ENCODE results near the gene SRGAP1.
"Not testable (repeated sequence)": the region's sequence is repeated elsewhere in the genome, so short reads cannot be mapped to it uniquely, and the experiment has no call there.

Gene SRGAP1

GRCh38 chr12:64187794-64188193, 343.3 kb downstream of the SRGAP1 start:
- Mint-ChIP-seq H3K27me3 (no peaks in the 10 kb centered on the region), H3K27ac (no peak overlapping the region), H3K36me3 (peaks cover 22 to 36% of the 10 kb centered on the region in 2 donors), H3K4me3 (no peak overlapping the region), H3K4me1 (peaks cover 3 to 10% of the 10 kb centered on the region in 2 donors), H3K9me3 (peaks cover 0 to 4% of the 10 kb centered on the region in 2 donors)
- no peak for ATAC-seq (replicated peaks)
- no peak for DNase-seq

- no peak overlapping the region for H3K4me3 Mint-ChIP-seq
- peaks cover 25 to 39% of the 10 kb centered on the region in 2 donors for H3K36me3 Mint-ChIP-seq
- no peak for ATAC-seq (replicated peaks)
- H3K9me3 Mint-ChIP-seq = peaks cover 0 to 1% of the 10 kb centered on the region in 2 donors
- H3K27me3 Mint-ChIP-seq = no peaks in the 10 kb centered on the region
- no peak for DNase-seq
- H3K4me1 Mint-ChIP-seq = peaks cover 6 to 19% of the 10 kb centered on the region in 2 donors
- H3K27ac Mint-ChIP-seq = no peak overlapping the region
Observed at GRCh38 chr12:64189530-64189929, 345.0 kb downstream of the SRGAP1 start.

- Mint-ChIP-seq H3K36me3 (peaks cover 25 to 36% of the 10 kb centered on the region in 2 donors), H3K27ac (no peak overlapping the region), H3K27me3 (no peaks in the 10 kb centered on the region), H3K4me1 (peaks cover 6 to 19% of the 10 kb centered on the region in 2 donors), H3K9me3 (peaks cover 0 to 1% of the 10 kb centered on the region in 2 donors), H3K4me3 (no peak overlapping the region)
- no peak for DNase-seq
- no peak for ATAC-seq (replicated peaks)
Observed at GRCh38 chr12:64190140-64190539, 345.6 kb downstream of the SRGAP1 start.

- Mint-ChIP-seq H3K9me3 (peaks cover 0 to 1% of the 10 kb centered on the region in 2 donors), H3K27me3 (no peaks in the 10 kb centered on the region), H3K4me3 (no peak overlapping the region), H3K4me1 (peaks cover 6 to 19% of the 10 kb centered on the region in 2 donors), H3K36me3 (peaks cover 22 to 32% of the 10 kb centered on the region in 2 donors), H3K27ac (no peak overlapping the region)
- ATAC-seq (replicated peaks) (peak in 1 of 2 donors; percentile 47), DNase-seq (no peak)
Observed at GRCh38 chr12:64192644-64193444, 348.3 kb downstream of the SRGAP1 start.

- Mint-ChIP-seq H3K9me3 (no peaks in the 10 kb centered on the region), H3K36me3 (peaks cover 20 to 27% of the 10 kb centered on the region in 2 donors), H3K4me3 (no peak overlapping the region), H3K27me3 (no peaks in the 10 kb centered on the region), H3K4me1 (peaks cover 6 to 19% of the 10 kb centered on the region in 2 donors), H3K27ac (no peak overlapping the region)
- DNase-seq (no peak), ATAC-seq (replicated peaks) (no peak)
Observed at GRCh38 chr12:64193931-64194330, 349.4 kb downstream of the SRGAP1 start.

GRCh38 chr12:64194333-64195149, 350.0 kb downstream of the SRGAP1 start:
- Mint-ChIP-seq H3K9me3 (no peaks in the 10 kb centered on the region), H3K4me1 (peaks cover 6 to 15% of the 10 kb centered on the region in 2 donors), H3K4me3 (no peak overlapping the region), H3K27me3 (no peaks in the 10 kb centered on the region), H3K36me3 (peaks cover 18 to 27% of the 10 kb centered on the region in 2 donors), H3K27ac (no peak overlapping the region)
- ATAC-seq (replicated peaks) (no peak), DNase-seq (no peak)

- Mint-ChIP-seq H3K36me3 (peaks cover 18 to 27% of the 10 kb centered on the region in 2 donors), H3K4me1 (peaks cover 6 to 11% of the 10 kb centered on the region in 2 donors)
- not testable (repeated sequence) for ATAC-seq (replicated peaks); H3K27ac Mint-ChIP-seq; H3K9me3 Mint-ChIP-seq; H3K4me3 Mint-ChIP-seq; H3K27me3 Mint-ChIP-seq; DNase-seq
Observed at GRCh38 chr12:64195841-64196240, 351.3 kb downstream of the SRGAP1 start.

- H3K4me1 Mint-ChIP-seq = no peaks in the 10 kb centered on the region
- ATAC-seq (replicated peaks) (no peak), DNase-seq (no peak)
Observed at GRCh38 chr12:64203036-64203435, 358.5 kb downstream of the SRGAP1 start.

GRCh38 chr12:64203775-64204174, 359.3 kb downstream of the SRGAP1 start:
- Mint-ChIP-seq H3K4me3 (no peak overlapping the region), H3K27ac (no peak overlapping the region)

More at GRCh38 chr12:64203036-64203435, 358.5 kb downstream of the SRGAP1 start:
- no peak overlapping the region for H3K27ac Mint-ChIP-seq
- no peaks in the 10 kb centered on the region for H3K27me3 Mint-ChIP-seq
- H3K36me3 Mint-ChIP-seq = peaks cover 26 to 43% of the 10 kb centered on the region in 2 donors
- H3K9me3 Mint-ChIP-seq = peaks cover 0 to 2% of the 10 kb centered on the region in 2 donors
- H3K4me3 Mint-ChIP-seq = no peak overlapping the region

GRCh38 chr12:64205542-64205941, 361.0 kb downstream of the SRGAP1 start:
- no peak overlapping the region for H3K27ac Mint-ChIP-seq
- no peaks in the 10 kb centered on the region for H3K4me1 Mint-ChIP-seq
- H3K27me3 Mint-ChIP-seq = no peaks in the 10 kb centered on the region
- H3K36me3 Mint-ChIP-seq = peaks cover 29 to 52% of the 10 kb centered on the region in 2 donors
- H3K4me3 Mint-ChIP-seq = no peak overlapping the region
- DNase-seq = no peak
- ATAC-seq (replicated peaks) = no peak
- H3K9me3 Mint-ChIP-seq = peaks cover 0 to 2% of the 10 kb centered on the region in 2 donors

More at GRCh38 chr12:64203775-64204174, 359.3 kb downstream of the SRGAP1 start:
- H3K4me1 Mint-ChIP-seq = no peaks in the 10 kb centered on the region
- DNase-seq = no peak
- H3K9me3 Mint-ChIP-seq = peaks cover 0 to 2% of the 10 kb centered on the region in 2 donors
- ATAC-seq (replicated peaks) = no peak
- H3K36me3 Mint-ChIP-seq = peaks cover 29 to 47% of the 10 kb centered on the region in 2 donors
- H3K27me3 Mint-ChIP-seq = no peaks in the 10 kb centered on the region

GRCh38 chr12:64207453-64207852, 363.0 kb downstream of the SRGAP1 start:
- ATAC-seq (replicated peaks) (no peak), DNase-seq (no peak)
- H3K27ac Mint-ChIP-seq = no peak overlapping the region
- H3K9me3 Mint-ChIP-seq = peaks cover 0 to 2% of the 10 kb centered on the region in 2 donors
- no peaks in the 10 kb centered on the region for H3K4me1 Mint-ChIP-seq
- H3K36me3 Mint-ChIP-seq = peaks cover 31 to 62% of the 10 kb centered on the region in 2 donors
- no peaks in the 10 kb centered on the region for H3K27me3 Mint-ChIP-seq
- no peak overlapping the region for H3K4me3 Mint-ChIP-seq
